Stimulated activated CD4-positive, alpha-beta T cell treated with anti-CD3 and anti-CD28 coated beads, Interleukin-4, amount 100 ng/mL, for 24 hours (primary cell): ENCODE results near the gene SLC13A2.

Experiments used
- DNase-seq: peaks from one replicate; pipeline ENCODE4 v3.0.0-alpha.2; 2020

Gene SLC13A2

DNA sequence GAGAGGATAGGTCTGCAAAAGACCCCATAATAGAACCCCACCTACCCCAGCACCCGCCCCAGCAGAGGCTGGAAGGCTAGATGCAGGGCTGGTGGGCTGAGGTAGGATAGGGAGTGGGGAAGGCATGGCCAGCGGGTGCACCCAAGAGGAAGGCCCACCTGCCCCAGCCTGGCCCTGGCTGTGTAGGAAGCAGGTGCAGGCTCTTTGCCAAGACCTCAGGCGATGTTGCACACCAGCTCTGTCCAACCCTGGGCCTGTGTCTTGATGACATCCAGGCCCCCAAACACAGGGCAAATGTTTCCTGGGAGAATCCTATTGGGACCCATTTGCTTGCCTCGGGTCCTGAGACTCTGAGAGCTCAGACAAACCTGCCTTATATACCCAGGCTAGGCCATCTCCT, 66.8 kb downstream of the SLC13A2 start:
- DNase-seq: no peak

DNA sequence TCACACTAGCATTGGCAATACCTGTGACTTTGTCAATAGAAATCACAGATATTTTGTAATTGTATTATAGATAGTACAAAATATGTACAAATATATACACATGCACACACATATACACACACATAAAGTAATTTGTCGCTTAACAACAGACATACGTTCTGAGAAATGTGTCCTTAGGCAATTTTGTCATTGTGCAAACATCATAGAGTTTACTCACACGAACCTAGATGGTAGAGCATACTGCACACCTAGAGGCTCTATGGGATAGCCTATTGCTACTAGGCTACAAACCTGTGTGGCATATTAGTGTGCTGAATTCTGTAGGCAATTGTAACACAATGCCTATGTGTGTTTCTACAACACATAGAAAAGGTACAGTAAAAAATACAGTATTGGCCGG, 68.0 kb downstream of the SLC13A2 start:
- DNase-seq: no peak

GRCh38 chr17:28544402-28545140, 71.1 kb downstream of the SLC13A2 start:
- no peak for DNase-seq

- DNase-seq: no peak
These were observed 71.7 kb downstream of the SLC13A2 start for GRCh38 chr17:28545141-28545503.

GRCh38 chr17:28545787-28546415, 72.5 kb downstream of the SLC13A2 start:
- DNase-seq: no peak

DNA sequence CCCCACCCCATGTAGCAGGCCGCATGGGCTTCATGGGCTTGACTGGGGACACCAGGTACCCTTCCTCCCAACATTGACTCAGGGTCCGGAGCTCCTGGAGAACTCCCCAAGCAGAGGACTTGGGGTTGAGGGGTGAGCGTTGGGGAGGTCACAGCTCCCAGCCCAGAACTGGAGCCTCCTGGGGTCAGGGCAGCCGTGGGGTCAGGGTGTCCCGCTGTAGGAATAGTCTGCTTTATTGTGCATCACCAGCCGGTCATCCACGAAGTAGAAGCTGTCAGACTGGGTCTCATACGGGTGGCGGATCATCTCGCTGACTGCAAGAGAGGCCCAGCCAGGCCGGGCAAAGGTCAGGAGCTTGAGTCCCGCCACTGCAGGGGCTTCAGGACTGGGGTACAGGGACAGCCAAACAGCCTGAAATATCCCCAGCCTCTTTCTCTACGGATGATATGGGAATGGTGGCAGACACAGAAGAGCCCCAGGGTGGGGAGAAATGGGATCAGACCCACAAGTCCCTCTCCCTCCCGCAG, 73.7 kb downstream of the SLC13A2 start:
- no peak for DNase-seq
